ENCODE results near the gene SLC35E1. TPM values are rescaled to one million over a fixed set of nuclear protein-coding genes. Genes with fewer than 3 reads are reported as not detected.

Gene SLC35E1
- total RNA-seq, 6 experiments from 2014 or later: 17.2 to 27.4 (median 20.1) TPM

- Histone ChIP-seq H3K36me3 (no peaks in the 10 kb centered on the region), H3K4me3 (no peak overlapping the region), H3K27ac (peak overlapping the region in 2 of 3 donors; percentile 33 to 36), H3K4me1 (peaks cover 0 to 32% (median 14%) of the 10 kb centered on the region in 4 donors), H3K27me3 (no peaks in the 10 kb centered on the region), H3K9me3 (no peaks in the 10 kb centered on the region)
- no peak for ATAC-seq
- no peak for DNase-seq
- peak; percentile 17 for TF ChIP-seq POLR2A (IDR thresholded peaks at IDR 0.05)
- TF ChIP-seq CTCF (IDR thresholded peaks at IDR 0.05): no peak
- WGBS (ENCODE audit: insufficient coverage, low coverage, low lambda C conversion rate, missing lambda C conversion rate): 31% methylated on average over 3 of the region's 3 CpGs
- intact Hi-C loops (cut with DNase I): no loop called here
These were observed 40.4 kb upstream of the SLC35E1 start for GRCh38 chr19:16612636-16613035.

GRCh38 chr19:16611121-16611520 is 38.9 kb upstream of the SLC35E1 start:
- TF ChIP-seq CTCF (IDR thresholded peaks at IDR 0.05): no peak
- no peak for TF ChIP-seq POLR2A (IDR thresholded peaks at IDR 0.05)
- H3K4me1 ChIP-seq: peaks cover 0 to 32% (median 14%) of the 10 kb centered on the region in 4 donors

GRCh38 chr19:16609511-16610200 is 37.4 kb upstream of the SLC35E1 start:
- H3K36me3 ChIP-seq: no peaks in the 10 kb centered on the region
- DNase-seq (no peak), ATAC-seq (no peak)
- 91% methylated on average over 5 of the region's 5 CpGs for WGBS (ENCODE audit: insufficient coverage, low coverage, low lambda C conversion rate, missing lambda C conversion rate)
- intact Hi-C loops (cut with DNase I): no loop called here
- peaks cover 0 to 37% (median 18%) of the 10 kb centered on the region in 4 donors for H3K4me1 ChIP-seq
- TF ChIP-seq CTCF (IDR thresholded peaks at IDR 0.05) (no peak), POLR2A (IDR thresholded peaks at IDR 0.05) (no peak)
- H3K27ac ChIP-seq: no peak overlapping the region
- no peaks in the 10 kb centered on the region for H3K27me3 ChIP-seq
- H3K9me3 ChIP-seq: no peaks in the 10 kb centered on the region
- no peak overlapping the region for H3K4me3 ChIP-seq

More at GRCh38 chr19:16611121-16611520, 38.9 kb upstream of the SLC35E1 start:
- H3K36me3 ChIP-seq: no peaks in the 10 kb centered on the region
- DNase-seq (no peak), ATAC-seq (no peak)
- H3K4me3 ChIP-seq: no peak overlapping the region
- H3K9me3 ChIP-seq: no peaks in the 10 kb centered on the region
- intact Hi-C loops (cut with DNase I): no loop called here
- H3K27ac ChIP-seq: peak overlapping the region; percentile 33 to 66 (median 48)
- no peaks in the 10 kb centered on the region for H3K27me3 ChIP-seq
- WGBS (ENCODE audit: insufficient coverage, low coverage, low lambda C conversion rate, missing lambda C conversion rate): 97% methylated on average over 3 of the region's 6 CpGs

GRCh38 chr19:16608290-16608739 is 36.1 kb upstream of the SLC35E1 start:
- Histone ChIP-seq H3K27me3 (no peaks in the 10 kb centered on the region), H3K9me3 (no peaks in the 10 kb centered on the region), H3K4me3 (no peak overlapping the region), H3K4me1 (peaks cover 0 to 37% (median 18%) of the 10 kb centered on the region in 4 donors), H3K36me3 (no peaks in the 10 kb centered on the region), H3K27ac (peak overlapping the region in 2 of 3 donors; percentile 50 to 52)
- TF ChIP-seq POLR2A (IDR thresholded peaks at IDR 0.05) (no peak), CTCF (IDR thresholded peaks at IDR 0.05) (no peak)
- intact Hi-C loops (cut with DNase I): no loop called here
- 94% methylated on average over 1 of the region's 1 CpG for WGBS (ENCODE audit: insufficient coverage, low coverage, low lambda C conversion rate, missing lambda C conversion rate)
- peak; percentile 63 to 79 (median 66) for ATAC-seq
- no peak for DNase-seq

Data from right lobe of liver (tissue), 6 donors.